CD4-positive, alpha-beta T cell treated with Interleukin-10 for 1 hour (primary cell): ENCODE results near the gene TRAF1.

Experiments used
- DNase-seq: peaks from one replicate; pipeline ENCODE4 v3.0.0-alpha.2; 2020

TRAF1 gene

GRCh38 chr9:120866651-120867050 is 59.9 kb downstream of the TRAF1 start:
- no peak for DNase-seq

GRCh38 chr9:120865809-120866208 is 60.8 kb downstream of the TRAF1 start:
- no peak for DNase-seq

GRCh38 chr9:120865176-120865575 is 61.4 kb downstream of the TRAF1 start:
- DNase-seq: no peak

- no peak for DNase-seq
These were observed 61.9 kb downstream of the TRAF1 start for GRCh38 chr9:120864719-120865118.

DNA sequence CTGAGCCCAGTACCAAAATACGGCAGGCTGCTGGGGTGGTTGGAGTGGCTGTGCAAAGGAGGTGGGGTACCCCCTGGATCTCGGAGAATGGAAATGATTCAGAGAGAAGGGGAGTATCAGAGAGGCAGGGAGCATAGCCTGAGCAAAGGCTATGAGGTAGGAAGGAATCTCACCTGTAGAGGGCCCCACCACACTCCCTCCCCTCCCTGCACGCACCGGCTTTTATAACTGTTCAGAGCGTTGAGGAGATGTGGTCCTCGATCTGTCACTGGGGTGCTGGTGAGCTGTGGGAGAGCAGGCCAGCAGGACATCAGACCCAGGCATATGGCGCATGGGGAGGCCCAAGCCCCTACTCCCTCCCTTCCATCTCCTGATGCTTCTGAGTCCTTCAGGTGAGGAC is 62.8 kb downstream of the TRAF1 start:
- no peak for DNase-seq

DNA sequence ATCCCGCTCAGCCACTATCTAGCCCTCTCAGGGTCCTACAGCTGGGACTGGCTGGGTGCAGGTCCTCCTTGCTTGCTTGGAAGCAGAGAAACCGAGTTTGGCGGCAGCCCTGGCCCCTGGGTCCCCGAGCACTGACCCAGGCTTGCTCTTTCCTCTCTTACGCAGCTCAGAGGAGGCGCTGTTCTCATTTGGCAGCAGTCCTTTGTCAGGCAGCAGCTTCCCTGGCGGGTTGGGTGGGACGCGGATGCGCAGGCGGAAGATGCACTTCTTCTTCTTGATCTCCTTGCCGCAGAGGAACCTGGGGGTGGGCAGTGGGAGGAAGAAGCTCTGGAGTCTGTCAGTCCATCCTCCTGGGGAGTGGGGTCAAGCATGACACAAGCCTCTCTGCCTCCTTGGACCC is 64.1 kb downstream of the TRAF1 start:
- no peak for DNase-seq

GRCh38 chr9:120861935-120862334 is 64.7 kb downstream of the TRAF1 start:
- DNase-seq: no peak

- no peak for DNase-seq
These were observed 66.5 kb downstream of the TRAF1 start for GRCh38 chr9:120860083-120860482.

DNA sequence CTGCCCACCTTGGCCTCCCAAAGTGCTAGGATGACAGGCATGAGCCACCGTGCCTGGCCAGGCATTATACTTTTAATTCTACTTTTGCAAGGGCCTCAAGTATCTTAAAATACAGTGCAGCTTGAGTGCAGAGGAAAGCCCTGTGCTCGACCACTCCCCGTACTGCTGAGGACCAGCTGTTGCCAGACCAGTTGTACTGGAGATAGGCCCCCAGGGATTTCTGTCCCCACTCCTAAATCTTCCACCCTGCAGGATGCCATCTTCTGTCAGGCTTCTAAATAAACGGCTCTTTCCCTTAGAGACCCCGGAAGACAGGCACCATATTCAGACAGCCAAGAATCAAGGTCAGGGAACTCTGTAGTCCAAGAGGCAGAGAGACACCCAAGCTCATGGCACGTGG is 67.2 kb downstream of the TRAF1 start:
- DNase-seq: no peak

GRCh38 chr9:120857902-120858301 is 68.7 kb downstream of the TRAF1 start:
- no peak for DNase-seq

DNA sequence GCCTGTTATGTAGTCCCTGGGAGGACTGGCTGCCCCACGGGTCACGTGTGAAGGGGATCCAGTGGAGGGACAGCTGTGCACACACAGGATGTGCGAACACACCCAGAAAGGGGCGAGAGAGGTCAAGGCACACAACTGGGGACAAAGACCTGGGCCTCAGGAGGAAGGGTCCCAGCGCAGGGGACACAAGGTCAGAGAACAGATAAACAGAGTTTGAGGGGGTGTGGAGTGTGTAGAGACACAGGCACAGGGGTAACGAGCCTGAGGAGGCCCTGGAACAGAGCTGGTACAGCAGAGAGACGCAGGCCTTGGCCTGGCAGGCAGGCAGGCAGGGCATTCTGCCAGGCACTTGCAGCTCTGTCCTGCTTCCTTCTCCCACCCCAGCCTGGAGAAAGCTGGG is 69.1 kb downstream of the TRAF1 start:
- no peak for DNase-seq

DNA sequence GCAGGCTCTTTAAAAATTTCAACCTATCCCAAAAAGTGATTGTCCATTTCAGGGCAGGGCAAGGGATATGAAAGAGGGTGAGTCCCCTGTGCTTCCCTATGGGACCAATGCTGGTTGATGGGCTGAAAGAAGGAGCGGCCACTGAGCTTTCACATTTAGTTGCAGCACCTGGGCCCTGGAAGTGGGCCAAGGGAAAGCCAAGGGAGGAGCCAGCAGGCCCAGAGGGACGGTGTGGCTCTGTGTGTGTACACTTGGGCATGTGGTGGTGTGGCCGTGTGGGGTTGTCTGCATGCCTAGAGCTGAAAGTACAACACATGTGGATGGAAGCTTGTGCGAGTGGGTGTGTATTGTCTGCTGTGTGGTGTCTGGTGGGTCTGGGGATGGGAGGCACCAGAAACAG is 69.9 kb downstream of the TRAF1 start:
- no peak for DNase-seq

GRCh38 chr9:120855827-120856670 is 70.5 kb downstream of the TRAF1 start:
- DNase-seq: no peak

GRCh38 chr9:120854596-120855327 is 71.8 kb downstream of the TRAF1 start:
- no peak for DNase-seq

GRCh38 chr9:120853198-120853597 is 73.4 kb downstream of the TRAF1 start:
- DNase-seq: no peak
